HepG2 (cell line): ENCODE data around the gene ARHGDIA. TPM values are rescaled to one million over a fixed set of nuclear protein-coding genes. Genes with fewer than 3 reads are reported as not detected.
A peak's percentile ranks its signal among the peaks of the same experiment; 100 is the strongest.

Experiments
- CBX2 ChIP-seq, 2 experiments: fragments of 200-600 bp in 1 of 2; sonication (generic); formaldehyde crosslinking in 1 of 2; IDR thresholded peaks; 2 replicates each; pipeline versions ENCODE4 v1.7.0 to v1.8.1; 2018 to 2022; ENCODE audit warnings: low read depth in 2 of 2, low read length in 1 of 2, mild to moderate bottlenecking in 1 of 2, missing genetic modification reagents in 1 of 2
- CCDC6 ChIP-seq: sonication (generic); formaldehyde crosslinking; IDR thresholded peaks from 2 replicates; pipeline ENCODE4 v1.8.1; 2022; ENCODE audit warnings: mild to moderate bottlenecking, missing genetic modification reagents, moderate library complexity
- CENPX ChIP-seq: sonication (generic); formaldehyde crosslinking; IDR thresholded peaks from 2 replicates; pipeline ENCODE4 v1.9.0; 2021; ENCODE audit warnings: mild to moderate bottlenecking, missing genetic modification reagents, moderate library complexity
- CREB1 ChIP-seq, 2 experiments: fragments of 450-650 bp in 1 of 2; IDR thresholded peaks; 2 replicates each; pipeline ENCODE4 v1.6.1; 2016 to 2017; ENCODE audit warnings: control low read depth in 1 of 2, mild to moderate bottlenecking in 1 of 2, missing compliant biosample characterization in 1 of 2, missing genetic modification characterization in 1 of 2
- FOXK2 ChIP-seq: fragments of 450-650 bp; IDR thresholded peaks from 2 replicates; pipeline ENCODE4 v1.6.1; 2016
- HMG20A ChIP-seq: IDR thresholded peaks from 2 replicates; pipeline ENCODE4 v1.6.1; 2016; ENCODE audit warnings: borderline replicate concordance
- LCORL ChIP-seq, 2 experiments: fragments of 450-650 bp in 1 of 2; sonication (generic) in 1 of 2; formaldehyde crosslinking in 1 of 2; IDR thresholded peaks; 2 replicates each; pipeline versions ENCODE4 v1.5.0 to v1.6.1; 2017 to 2020; ENCODE audit warnings: antibody characterized with exemption in 1 of 2, missing genetic modification reagents in 1 of 2
- MXI1 ChIP-seq: IDR thresholded peaks from 3 replicates; pipeline ENCODE4 v1.6.1; 2012; ENCODE audit warnings: low read depth, low read length, inconsistent platforms, borderline replicate concordance
- MYC ChIP-seq: sonication (generic); formaldehyde crosslinking; IDR thresholded peaks from 2 replicates; pipeline ENCODE4 v1.9.0; 2021; ENCODE audit warnings: missing genetic modification reagents, borderline replicate concordance
- ZNF180 ChIP-seq: sonication (generic); formaldehyde crosslinking; IDR thresholded peaks from 2 replicates; pipeline ENCODE4 v1.4.0; 2020; ENCODE audit warnings: low read depth, missing genetic modification reagents, borderline replicate concordance
- ZNF282 ChIP-seq: fragments of 450-650 bp; IDR thresholded peaks from 2 replicates; pipeline ENCODE4 v1.6.1; 2018; ENCODE audit not compliant: partially characterized antibody
- ZNF326 ChIP-seq: sonication (generic); formaldehyde crosslinking; IDR thresholded peaks from 2 replicates; pipeline ENCODE4 v1.4.0; 2020; ENCODE audit warnings: missing genetic modification reagents, borderline replicate concordance
- ZNF331 ChIP-seq: sonication (generic); formaldehyde crosslinking; IDR thresholded peaks from 2 replicates; pipeline ENCODE4 v1.4.0; 2020; ENCODE audit warnings: missing genetic modification reagents
- ZNF501 ChIP-seq: sonication (generic); formaldehyde crosslinking; IDR thresholded peaks from 2 replicates; pipeline ENCODE4 v1.5.1; 2020; ENCODE audit warnings: mild to moderate bottlenecking, moderate library complexity, missing genetic modification reagents
- ZNF562 ChIP-seq: sonication (generic); formaldehyde crosslinking; IDR thresholded peaks from 2 replicates; pipeline ENCODE4 v1.8.0; 2022; ENCODE audit warnings: missing genetic modification reagents, borderline replicate concordance
- ZNF569 ChIP-seq: sonication (generic); formaldehyde crosslinking; IDR thresholded peaks from 2 replicates; pipeline ENCODE4 v1.5.0; 2020; ENCODE audit warnings: mild to moderate bottlenecking, missing genetic modification reagents, moderate library complexity, borderline replicate concordance
- ZNF761 ChIP-seq: sonication (generic); formaldehyde crosslinking; conservative IDR thresholded peaks from 2 replicates; pipeline ENCODE4 v1.4.0; 2020; ENCODE audit warnings: mild to moderate bottlenecking, missing genetic modification reagents
- ZNF772 ChIP-seq: sonication (generic); formaldehyde crosslinking; IDR thresholded peaks from 2 replicates; pipeline ENCODE4 v1.5.0; 2020; ENCODE audit warnings: mild to moderate bottlenecking, missing genetic modification reagents
- ZNF883 ChIP-seq: sonication (generic); formaldehyde crosslinking; IDR thresholded peaks from 2 replicates; pipeline ENCODE4 v1.5.1; 2020; ENCODE audit warnings: mild to moderate bottlenecking, missing genetic modification reagents; ENCODE audit errors: not compliant biosample characterization
- ZSCAN31 ChIP-seq: sonication (generic); formaldehyde crosslinking; IDR thresholded peaks from 2 replicates; pipeline ENCODE4 v1.5.0; 2020; ENCODE audit warnings: low read depth, mild to moderate bottlenecking, missing genetic modification reagents
- ZSCAN9 ChIP-seq: IDR thresholded peaks from 2 replicates; pipeline ENCODE4 v1.6.1; 2016; ENCODE audit warnings: borderline replicate concordance
- polyA plus RNA-seq, 8 experiments: library from polyadenylated mRNA; depleted of rRNA in 3 of 8; stranded (reverse) in 7 of 8; unstranded in 1 of 8; fragments of >200 nt; fragmentation: Illumina TruSeq in 4 of 8; extraction: Trizol in 4 of 8; gene quantifications; 2 replicates each; pipeline versions ENCODE4 v1.2.1 to v1.2.3, GENCODE V29; 2011 to 2016; ENCODE audit warnings: low read depth in 4 of 8, missing spikeins in 1 of 8, mixed read lengths in 1 of 8; ENCODE audit not compliant: insufficient read depth in 1 of 8
- total RNA-seq, 5 experiments: library from RNA; depleted of rRNA; stranded (reverse); fragments of >200 nt; fragmentation: Illumina TruSeq; extraction: Trizol; gene quantifications; 2 replicates each; pipeline ENCODE4 v1.2.3, GENCODE V29; 2016; ENCODE audit warnings: low read depth in 1 of 5
- TF ChIP-seq, protein P1 (sequence below): sonication (generic); formaldehyde crosslinking; IDR thresholded peaks from 2 replicates; pipeline ENCODE4 v1.8.0; 2022; ENCODE audit warnings: mild to moderate bottlenecking, missing genetic modification reagents, moderate library complexity
- TF ChIP-seq, protein P2 (sequence below): sonication (generic); formaldehyde crosslinking; IDR thresholded peaks from 2 replicates; pipeline ENCODE4 v1.4.0; 2020; ENCODE audit warnings: missing genetic modification reagents, mild to moderate bottlenecking, borderline replicate concordance
- TF ChIP-seq, protein P3 (sequence below): sonication (generic); formaldehyde crosslinking; IDR thresholded peaks from 2 replicates; pipeline ENCODE4 v1.4.0; 2020; ENCODE audit warnings: mild to moderate bottlenecking, missing genetic modification reagents

Gene ARHGDIA
- total and polyA plus RNA-seq, 2 of the 13 experiments (the other 11 are each of a cell fraction or from before 2014, with no cell fraction given) = 40.0 to 64.0 TPM

DNA sequence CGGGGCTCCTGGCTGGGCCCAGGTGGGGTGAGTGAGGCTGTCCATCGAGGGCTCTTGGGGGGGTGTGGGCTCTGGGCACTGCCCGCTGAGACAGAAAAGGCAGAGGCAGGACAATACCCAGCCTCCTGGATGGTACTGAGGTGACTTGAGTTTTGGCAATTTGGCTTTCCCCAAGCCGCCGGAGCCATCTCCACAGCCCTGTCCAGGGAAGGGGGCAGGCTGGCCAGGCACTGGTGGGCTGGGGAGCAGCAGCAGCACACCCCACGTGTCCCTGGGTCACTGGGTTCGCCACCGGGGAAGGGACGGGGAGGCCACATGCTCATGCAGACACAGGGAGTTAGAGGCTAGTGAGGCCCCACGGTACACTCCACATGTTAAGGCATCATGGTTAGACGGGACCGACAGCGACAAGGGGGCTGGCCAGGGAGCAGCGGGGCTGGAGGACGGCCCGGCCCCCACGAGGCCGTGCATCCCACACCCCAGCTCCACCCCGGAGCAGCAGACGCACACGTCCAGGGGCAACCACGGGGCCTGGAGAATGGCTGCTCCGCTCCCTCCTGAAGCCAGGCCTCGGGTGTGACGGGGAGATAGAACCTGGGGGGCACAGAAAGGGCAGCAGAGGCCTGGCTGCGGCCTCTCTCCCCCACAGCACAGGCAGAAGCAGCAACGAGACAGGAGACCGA lies 3.0 kb downstream of the ARHGDIA start (continued):
- TF ChIP-seq, protein P1, sequence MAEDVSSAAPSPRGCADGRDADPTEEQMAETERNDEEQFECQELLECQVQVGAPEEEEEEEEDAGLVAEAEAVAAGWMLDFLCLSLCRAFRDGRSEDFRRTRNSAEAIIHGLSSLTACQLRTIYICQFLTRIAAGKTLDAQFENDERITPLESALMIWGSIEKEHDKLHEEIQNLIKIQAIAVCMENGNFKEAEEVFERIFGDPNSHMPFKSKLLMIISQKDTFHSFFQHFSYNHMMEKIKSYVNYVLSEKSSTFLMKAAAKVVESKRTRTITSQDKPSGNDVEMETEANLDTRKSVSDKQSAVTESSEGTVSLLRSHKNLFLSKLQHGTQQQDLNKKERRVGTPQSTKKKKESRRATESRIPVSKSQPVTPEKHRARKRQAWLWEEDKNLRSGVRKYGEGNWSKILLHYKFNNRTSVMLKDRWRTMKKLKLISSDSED (CRISPR knock-in tag) = peak; percentile 41; the same call in 1 of the 2 replicates
- no peak for TF ChIP-seq CBX2 (IDR thresholded peaks at IDR 0.05; ENCODE audit: low read depth, low read length)
- TF ChIP-seq CBX2 (CRISPR knock-in tag; IDR thresholded peaks at IDR 0.05; ENCODE audit: low read depth) = no peak
- TF ChIP-seq HMG20A = no peak
- TF ChIP-seq CENPX (CRISPR knock-in tag) = no peak
- TF ChIP-seq ZNF180 = no peak
- TF ChIP-seq, protein P2, sequence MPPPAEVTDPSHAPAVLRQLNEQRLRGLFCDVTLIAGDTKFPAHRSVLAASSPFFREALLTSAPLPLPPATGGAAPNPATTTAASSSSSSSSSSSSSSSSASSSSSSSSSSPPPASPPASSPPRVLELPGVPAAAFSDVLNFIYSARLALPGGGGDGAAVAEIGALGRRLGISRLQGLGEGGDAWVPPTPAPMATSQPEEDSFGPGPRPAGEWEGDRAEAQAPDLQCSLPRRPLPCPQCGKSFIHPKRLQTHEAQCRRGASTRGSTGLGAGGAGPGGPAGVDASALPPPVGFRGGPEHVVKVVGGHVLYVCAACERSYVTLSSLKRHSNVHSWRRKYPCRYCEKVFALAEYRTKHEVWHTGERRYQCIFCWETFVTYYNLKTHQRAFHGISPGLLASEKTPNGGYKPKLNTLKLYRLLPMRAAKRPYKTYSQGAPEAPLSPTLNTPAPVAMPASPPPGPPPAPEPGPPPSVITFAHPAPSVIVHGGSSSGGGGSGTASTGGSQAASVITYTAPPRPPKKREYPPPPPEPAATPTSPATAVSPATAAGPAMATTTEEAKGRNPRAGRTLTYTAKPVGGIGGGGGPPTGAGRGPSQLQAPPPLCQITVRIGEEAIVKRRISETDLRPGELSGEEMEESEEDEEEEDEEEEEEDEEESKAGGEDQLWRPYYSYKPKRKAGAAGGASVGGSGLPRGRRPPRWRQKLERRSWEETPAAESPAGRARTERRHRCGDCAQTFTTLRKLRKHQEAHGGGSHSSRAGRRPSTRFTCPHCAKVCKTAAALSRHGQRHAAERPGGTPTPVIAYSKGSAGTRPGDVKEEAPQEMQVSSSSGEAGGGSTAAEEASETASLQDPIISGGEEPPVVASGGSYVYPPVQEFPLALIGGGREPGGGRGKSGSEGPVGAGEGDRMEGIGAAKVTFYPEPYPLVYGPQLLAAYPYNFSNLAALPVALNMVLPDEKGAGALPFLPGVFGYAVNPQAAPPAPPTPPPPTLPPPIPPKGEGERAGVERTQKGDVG (CRISPR knock-in tag) = no peak; the same call in 1 of the 2 replicates
- TF ChIP-seq MYC (CRISPR knock-in tag) = peak; percentile 3; the same call in 1 of the 2 replicates
- 0 out of 2 replicates have a peak, but pooled peaks have one; percentile 21 for TF ChIP-seq ZSCAN31 (CRISPR knock-in tag)
- TF ChIP-seq, protein P3, sequence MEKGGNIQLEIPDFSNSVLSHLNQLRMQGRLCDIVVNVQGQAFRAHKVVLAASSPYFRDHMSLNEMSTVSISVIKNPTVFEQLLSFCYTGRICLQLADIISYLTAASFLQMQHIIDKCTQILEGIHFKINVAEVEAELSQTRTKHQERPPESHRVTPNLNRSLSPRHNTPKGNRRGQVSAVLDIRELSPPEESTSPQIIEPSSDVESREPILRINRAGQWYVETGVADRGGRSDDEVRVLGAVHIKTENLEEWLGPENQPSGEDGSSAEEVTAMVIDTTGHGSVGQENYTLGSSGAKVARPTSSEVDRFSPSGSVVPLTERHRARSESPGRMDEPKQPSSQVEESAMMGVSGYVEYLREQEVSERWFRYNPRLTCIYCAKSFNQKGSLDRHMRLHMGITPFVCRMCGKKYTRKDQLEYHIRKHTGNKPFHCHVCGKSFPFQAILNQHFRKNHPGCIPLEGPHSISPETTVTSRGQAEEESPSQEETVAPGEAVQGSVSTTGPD (CRISPR knock-in tag) = no peak; the same call in 1 of the 2 replicates
- TF ChIP-seq ZNF569 (CRISPR knock-in tag) = no peak
- no peak for TF ChIP-seq ZNF761 (CRISPR knock-in tag)
- TF ChIP-seq ZNF501 (CRISPR knock-in tag) = peak; percentile 11; the same call in 1 of the 2 replicates
- TF ChIP-seq ZNF282 = no peak
- 0 out of 2 replicates have a peak, but pooled peaks have one; percentile 7 for TF ChIP-seq ZSCAN9
- TF ChIP-seq MXI1 = peak; percentile 26; the same call in 1 of the 3 replicates
- 0 out of 2 replicates have a peak, but pooled peaks have one; percentile 23 for TF ChIP-seq CCDC6
- TF ChIP-seq ZNF326 (CRISPR knock-in tag) = peak; percentile 91; the same call in 1 of the 2 replicates
- no peak for TF ChIP-seq LCORL (IDR thresholded peaks at IDR 0.05)
- TF ChIP-seq LCORL (CRISPR knock-in tag; IDR thresholded peaks at IDR 0.05) = peak; percentile 43; the same call in 1 of the 2 replicates
- no peak for TF ChIP-seq ZNF772 (CRISPR knock-in tag)
- no peak for TF ChIP-seq FOXK2
- TF ChIP-seq ZNF883 (CRISPR knock-in tag) = no peak
- no peak for TF ChIP-seq CREB1 (IDR thresholded peaks at IDR 0.05)
- no peak for TF ChIP-seq CREB1 (CRISPR knock-in tag; IDR thresholded peaks at IDR 0.05)
- TF ChIP-seq ZNF331 (CRISPR knock-in tag) = 0 out of 2 replicates have a peak, but pooled peaks have one; percentile 19
- no peak for TF ChIP-seq ZNF562 (CRISPR knock-in tag)
